Muscle layer of colon (tissue), 2 donors: ENCODE measurements around the gene WAPL.

ENCODE experiments used
- H3K27ac ChIP-seq: one replicate; pipeline ENCODE4 v1.7.0; 2013; ENCODE audit warnings: low read depth, mild to moderate bottlenecking, low read length, moderate library complexity
- H3K27me3 ChIP-seq, 2 donors: one replicate each; pipeline ENCODE4 v1.7.0; 2013; ENCODE audit warnings: low read length in 2 of 2, mild to moderate bottlenecking in 2 of 2; ENCODE audit not compliant: insufficient read depth in 2 of 2, control insufficient read depth in 1 of 2
- H3K36me3 ChIP-seq: one replicate; pipeline ENCODE4 v1.7.0; 2013; ENCODE audit warnings: mild to moderate bottlenecking, low read length; ENCODE audit not compliant: insufficient read depth
- H3K4me1 ChIP-seq: one replicate; pipeline ENCODE4 v1.7.0; 2013; ENCODE audit warnings: mild to moderate bottlenecking, low read length; ENCODE audit not compliant: insufficient read depth
- H3K4me3 ChIP-seq, 2 donors: one replicate each; pipeline ENCODE4 v1.7.0; 2013; ENCODE audit warnings: low read length in 2 of 2, low read depth in 1 of 2, mild to moderate bottlenecking in 1 of 2, moderate library complexity in 1 of 2
- H3K9ac ChIP-seq: one replicate; pipeline ENCODE4 v1.7.0; 2013; ENCODE audit warnings: low read length
- H3K9me3 ChIP-seq: one replicate; pipeline ENCODE4 v1.7.0; 2013; ENCODE audit warnings: mild to moderate bottlenecking, low read length
- donor health status: abdominal sarcoma.
- donor health status: Adenocarcinoma of cecum.

WAPL gene

GRCh38 chr10:86449926-86450558, 71.5 kb downstream of the WAPL start:
- no peak overlapping the region for H3K27ac ChIP-seq
- no peaks in the 10 kb centered on the region for H3K9me3 ChIP-seq
- H3K27me3 ChIP-seq = no peaks in the 10 kb centered on the region
- no peak overlapping the region for H3K9ac ChIP-seq
- H3K36me3 ChIP-seq = peaks cover 24% of the 10 kb centered on the region
- H3K4me1 ChIP-seq = no peaks in the 10 kb centered on the region
- no peak overlapping the region for H3K4me3 ChIP-seq

GRCh38 chr10:86447432-86447831, 74.2 kb downstream of the WAPL start:
- H3K27ac ChIP-seq = no peak overlapping the region
- no peaks in the 10 kb centered on the region for H3K27me3 ChIP-seq
- H3K4me3 ChIP-seq = no peak overlapping the region
- H3K4me1 ChIP-seq = no peaks in the 10 kb centered on the region
- no peak overlapping the region for H3K9ac ChIP-seq
- peaks cover 32% of the 10 kb centered on the region for H3K36me3 ChIP-seq
- H3K9me3 ChIP-seq = no peaks in the 10 kb centered on the region

- H3K9ac ChIP-seq = no peak overlapping the region
- H3K36me3 ChIP-seq = peaks cover 29% of the 10 kb centered on the region
- no peak overlapping the region for H3K4me3 ChIP-seq
- no peaks in the 10 kb centered on the region for H3K9me3 ChIP-seq
- H3K4me1 ChIP-seq = no peaks in the 10 kb centered on the region
- H3K27me3 ChIP-seq = no peaks in the 10 kb centered on the region
- H3K27ac ChIP-seq = no peak overlapping the region
Observed at GRCh38 chr10:86446987-86447386, 74.6 kb downstream of the WAPL start.

GRCh38 chr10:86446440-86446839, 75.2 kb downstream of the WAPL start:
- no peaks in the 10 kb centered on the region for H3K9me3 ChIP-seq
- H3K36me3 ChIP-seq = peaks cover 31% of the 10 kb centered on the region
- no peak overlapping the region for H3K9ac ChIP-seq
- H3K27me3 ChIP-seq = no peaks in the 10 kb centered on the region
- no peak overlapping the region for H3K27ac ChIP-seq
- H3K4me1 ChIP-seq = no peaks in the 10 kb centered on the region
- no peak overlapping the region for H3K4me3 ChIP-seq

GRCh38 chr10:86443936-86444335, 77.7 kb downstream of the WAPL start:
- H3K9me3 ChIP-seq = no peaks in the 10 kb centered on the region
- H3K27me3 ChIP-seq = no peaks in the 10 kb centered on the region
- H3K9ac ChIP-seq = no peak overlapping the region
- H3K4me1 ChIP-seq = no peaks in the 10 kb centered on the region
- peaks cover 29% of the 10 kb centered on the region for H3K36me3 ChIP-seq
- H3K4me3 ChIP-seq = no peak overlapping the region
- no peak overlapping the region for H3K27ac ChIP-seq

GRCh38 chr10:86443069-86443468, 78.5 kb downstream of the WAPL start:
- Histone ChIP-seq H3K9me3 (no peaks in the 10 kb centered on the region), H3K27ac (no peak overlapping the region), H3K27me3 (no peaks in the 10 kb centered on the region), H3K4me1 (no peaks in the 10 kb centered on the region), H3K36me3 (peaks cover 29% of the 10 kb centered on the region), H3K9ac (no peak overlapping the region), H3K4me3 (no peak overlapping the region)

- peaks cover 42% of the 10 kb centered on the region for H3K36me3 ChIP-seq
Observed at GRCh38 chr10:86440874-86441843, 80.4 kb downstream of the WAPL start.

GRCh38 chr10:86439544-86439943, 82.0 kb downstream of the WAPL start:
- Histone ChIP-seq H3K27ac (no peak overlapping the region), H3K9ac (no peak overlapping the region), H3K4me1 (no peaks in the 10 kb centered on the region), H3K9me3 (no peaks in the 10 kb centered on the region), H3K27me3 (no peaks in the 10 kb centered on the region), H3K36me3 (peaks cover 46% of the 10 kb centered on the region), H3K4me3 (no peak overlapping the region)

More at GRCh38 chr10:86440874-86441843, 80.4 kb downstream of the WAPL start:
- Histone ChIP-seq H3K27me3 (no peaks in the 10 kb centered on the region), H3K9ac (no peak overlapping the region), H3K4me3 (no peak overlapping the region), H3K4me1 (no peaks in the 10 kb centered on the region), H3K27ac (no peak overlapping the region), H3K9me3 (no peaks in the 10 kb centered on the region)

- H3K4me3 ChIP-seq = no peak overlapping the region
- H3K27ac ChIP-seq = no peak overlapping the region
- no peaks in the 10 kb centered on the region for H3K9me3 ChIP-seq
- H3K9ac ChIP-seq = no peak overlapping the region
- no peaks in the 10 kb centered on the region for H3K27me3 ChIP-seq
- peaks cover 41% of the 10 kb centered on the region for H3K36me3 ChIP-seq
- no peaks in the 10 kb centered on the region for H3K4me1 ChIP-seq
Observed at GRCh38 chr10:86438091-86438749, 83.4 kb downstream of the WAPL start.

GRCh38 chr10:86437447-86437846, 84.1 kb downstream of the WAPL start:
- peaks cover 38% of the 10 kb centered on the region for H3K36me3 ChIP-seq
- no peaks in the 10 kb centered on the region for H3K27me3 ChIP-seq
- H3K9me3 ChIP-seq = no peaks in the 10 kb centered on the region
- H3K4me3 ChIP-seq = no peak overlapping the region
- H3K27ac ChIP-seq = no peak overlapping the region
- H3K9ac ChIP-seq = no peak overlapping the region
- H3K4me1 ChIP-seq = no peaks in the 10 kb centered on the region

- H3K9ac ChIP-seq = no peak overlapping the region
- no peak overlapping the region for H3K4me3 ChIP-seq
- H3K4me1 ChIP-seq = no peaks in the 10 kb centered on the region
- H3K36me3 ChIP-seq = peaks cover 37% of the 10 kb centered on the region
- no peaks in the 10 kb centered on the region for H3K9me3 ChIP-seq
- no peaks in the 10 kb centered on the region for H3K27me3 ChIP-seq
- no peak overlapping the region for H3K27ac ChIP-seq
Observed at GRCh38 chr10:86436963-86437362, 84.6 kb downstream of the WAPL start.
